Measurements from ENCODE around the gene VAV2.

DNA sequence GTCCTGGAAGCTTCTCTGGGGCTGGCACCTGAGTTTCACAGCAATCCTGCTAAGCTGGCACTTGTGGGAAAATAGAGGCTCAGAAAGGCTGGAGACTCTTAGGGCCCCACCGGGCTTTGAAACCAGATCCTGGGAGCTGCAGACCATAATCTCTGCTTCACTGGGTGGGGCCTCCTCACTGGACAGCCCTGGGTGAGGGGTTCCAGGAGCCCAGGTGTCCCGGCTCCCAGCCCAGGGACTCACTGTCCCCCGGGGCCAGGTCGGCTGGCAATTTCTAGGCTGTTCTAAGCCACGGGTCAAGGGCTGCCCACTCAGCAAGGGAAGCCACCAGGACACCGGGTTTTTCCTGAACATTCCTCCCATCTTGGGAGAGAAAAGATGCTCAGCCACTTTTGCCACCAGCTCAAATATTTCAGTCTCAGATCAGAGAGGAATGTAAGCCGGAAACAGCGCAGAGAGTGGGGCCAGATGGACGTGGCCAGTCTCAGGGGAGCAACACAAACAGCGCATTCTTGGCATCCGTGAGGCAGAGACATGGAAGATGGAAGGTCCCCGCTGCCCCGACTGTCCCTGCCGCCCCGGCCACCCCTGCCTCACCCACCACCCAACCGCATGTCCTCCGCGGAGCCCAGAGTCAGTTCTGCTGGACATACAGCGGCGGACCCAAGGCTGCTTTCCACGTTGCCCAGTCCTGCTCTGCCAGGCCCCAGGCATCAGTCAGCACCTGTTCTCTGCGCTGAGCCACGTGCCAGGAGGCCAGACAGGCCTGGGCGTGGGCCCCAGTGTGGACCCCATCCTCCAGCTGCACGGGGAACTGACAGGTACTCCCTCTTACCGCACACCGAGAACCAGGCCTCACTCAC, 72.6 kb downstream of the VAV2 start:
- no peak for TF ChIP-seq POLR2A (IDR thresholded peaks at IDR 0.05)
- TF ChIP-seq, protein P1, sequence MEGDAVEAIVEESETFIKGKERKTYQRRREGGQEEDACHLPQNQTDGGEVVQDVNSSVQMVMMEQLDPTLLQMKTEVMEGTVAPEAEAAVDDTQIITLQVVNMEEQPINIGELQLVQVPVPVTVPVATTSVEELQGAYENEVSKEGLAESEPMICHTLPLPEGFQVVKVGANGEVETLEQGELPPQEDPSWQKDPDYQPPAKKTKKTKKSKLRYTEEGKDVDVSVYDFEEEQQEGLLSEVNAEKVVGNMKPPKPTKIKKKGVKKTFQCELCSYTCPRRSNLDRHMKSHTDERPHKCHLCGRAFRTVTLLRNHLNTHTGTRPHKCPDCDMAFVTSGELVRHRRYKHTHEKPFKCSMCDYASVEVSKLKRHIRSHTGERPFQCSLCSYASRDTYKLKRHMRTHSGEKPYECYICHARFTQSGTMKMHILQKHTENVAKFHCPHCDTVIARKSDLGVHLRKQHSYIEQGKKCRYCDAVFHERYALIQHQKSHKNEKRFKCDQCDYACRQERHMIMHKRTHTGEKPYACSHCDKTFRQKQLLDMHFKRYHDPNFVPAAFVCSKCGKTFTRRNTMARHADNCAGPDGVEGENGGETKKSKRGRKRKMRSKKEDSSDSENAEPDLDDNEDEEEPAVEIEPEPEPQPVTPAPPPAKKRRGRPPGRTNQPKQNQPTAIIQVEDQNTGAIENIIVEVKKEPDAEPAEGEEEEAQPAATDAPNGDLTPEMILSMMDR (IDR thresholded peaks at IDR 0.05): no peak
- TF ChIP-seq POLR2AphosphoS5 (IDR thresholded peaks at IDR 0.05; ENCODE audit: insufficient read depth in 1 of 2, low read depth in 1 of 2): no peak
